SK-N-SH (cell line): ENCODE measurements around the gene MIPEP. TPM values are rescaled to one million over a fixed set of nuclear protein-coding genes. Genes with fewer than 3 reads are reported as not detected.

ENCODE experiments used
- CTCF ChIA-PET: fragments of 300-600, 350-600 bp; formaldehyde crosslinking; extraction: SDS; loops from one replicate; lab custom pipeline; 2021; lab: Yijun Ruan, JAX
- POLR2A ChIA-PET: fragments of 350-600 bp; sonication (Branson Sonifier 250); formaldehyde crosslinking; extraction: SDS; loops from one replicate; lab custom pipeline; 2020; ENCODE audit warnings: antibody characterized with exemption, inconsistent platforms; lab: Yijun Ruan, JAX
- DNase-seq: peaks from one replicate; pipeline ENCODE4 v3.0.0; 2012
- H2AFZ ChIP-seq: fragments of 200-600 bp; sonication (generic); 2 replicates; pipeline ENCODE4 v1.8.1; 2016; ENCODE audit warnings: antibody characterized with exemption, mild to moderate bottlenecking, low read depth
- H3F3A ChIP-seq: fragments of 200-600 bp; sonication (generic); replicated peaks from 2 replicates; pipeline ENCODE3; 2016; ENCODE audit warnings: antibody characterized with exemption, mild to moderate bottlenecking; ENCODE audit not compliant: insufficient read depth
- H3K27ac ChIP-seq, 2 experiments: fragments of 200-500 bp in 1 of 2; fragments of 200-600 bp in 1 of 2; sonication (Bioruptor generic) in 1 of 2; sonication (generic), shearing (Covaris generic) in 1 of 2; 2 replicates each; pipeline versions ENCODE4 v1.5.1 to v1.6.1; 2014 to 2016; ENCODE audit warnings: low read depth in 2 of 2, inconsistent platforms in 1 of 2, low read length in 1 of 2, mild to moderate bottlenecking in 1 of 2, mixed read lengths in 1 of 2
- H3K27me3 ChIP-seq: fragments of 200-600 bp; sonication (generic), shearing (Covaris generic); 2 replicates; pipeline ENCODE4 v1.6.1; 2016; ENCODE audit warnings: mixed run types; ENCODE audit not compliant: insufficient read depth
- H3K36me3 ChIP-seq, 2 experiments: fragments of 200-500 bp in 1 of 2; fragments of 200-600 bp in 1 of 2; sonication (Bioruptor generic) in 1 of 2; sonication (generic) in 1 of 2; replicated peaks in 1 of 2; 2 replicates each; pipeline versions ENCODE3 to v1.5.1; 2014 to 2016; ENCODE audit warnings: low read length in 1 of 2, mild to moderate bottlenecking in 1 of 2; ENCODE audit not compliant: insufficient read depth in 2 of 2, control insufficient read depth in 1 of 2
- H3K4me1 ChIP-seq, 2 experiments: fragments of 200-500 bp in 1 of 2; fragments of 200-600 bp in 1 of 2; sonication (Bioruptor generic) in 1 of 2; sonication (generic), shearing (Covaris generic) in 1 of 2; 2 replicates each; pipeline versions ENCODE4 v1.5.1 to v1.6.1; 2014 to 2016; ENCODE audit warnings: low read depth in 1 of 2, low read length in 1 of 2, mixed run types in 1 of 2; ENCODE audit not compliant: insufficient read depth in 2 of 2, control insufficient read depth in 1 of 2
- H3K4me2 ChIP-seq: fragments of 200-600 bp; sonication (generic), shearing (Covaris generic); 2 replicates; pipeline ENCODE4 v1.6.1; 2017; ENCODE audit warnings: mixed run types
- H3K4me3 ChIP-seq, 2 experiments: fragments of 200-500 bp in 1 of 2; fragments of 200-600 bp in 1 of 2; sonication (Bioruptor generic) in 1 of 2; sonication (generic), shearing (Covaris generic) in 1 of 2; 2 replicates each; pipeline versions ENCODE4 v1.5.1 to v1.8.1; 2014 to 2016; ENCODE audit warnings: low read depth in 2 of 2, inconsistent platforms in 1 of 2, low read length in 1 of 2, mild to moderate bottlenecking in 1 of 2, mixed read lengths in 1 of 2, moderate library complexity in 1 of 2
- H3K79me2 ChIP-seq: fragments of 200-600 bp; sonication (generic); 2 replicates; pipeline ENCODE4 v1.8.1; 2017; ENCODE audit warnings: mild to moderate bottlenecking; ENCODE audit not compliant: insufficient read depth
- H3K9ac ChIP-seq: fragments of 200-600 bp; sonication (generic); 2 replicates; pipeline ENCODE4 v1.6.1; 2017; ENCODE audit warnings: mixed run types
- H3K9me2 ChIP-seq: fragments of 200-600 bp; sonication (generic); 2 replicates; pipeline ENCODE4 v1.6.1; 2017; ENCODE audit warnings: mixed run types
- H3K9me3 ChIP-seq: fragments of 200-600 bp; sonication (generic); 2 replicates; pipeline ENCODE4 v1.6.1; 2017; ENCODE audit warnings: mixed run types, mild to moderate bottlenecking, moderate library complexity
- H4K20me1 ChIP-seq: fragments of 200-600 bp; sonication (generic); 2 replicates; pipeline ENCODE4 v1.6.1; 2017; ENCODE audit warnings: mild to moderate bottlenecking, mixed run types; ENCODE audit not compliant: insufficient read depth
- CHD2 ChIP-seq: fragments of 150-350 bp; IDR thresholded peaks from 2 replicates; pipeline ENCODE4 v1.6.1; 2018; ENCODE audit warnings: low read length; ENCODE audit not compliant: partially characterized antibody
- ELF1 ChIP-seq: IDR thresholded peaks from 2 replicates; pipeline ENCODE4 v1.4.0; 2012
- EZH2phosphoT487 ChIP-seq: fragments of 200-600 bp; sonication (generic); IDR thresholded peaks from 2 replicates; pipeline ENCODE4 v1.6.1; 2017; ENCODE audit warnings: low read depth, mixed run types, mild to moderate bottlenecking, antibody characterized with exemption, moderate library complexity, borderline replicate concordance
- FOSL2 ChIP-seq: IDR thresholded peaks from 2 replicates; pipeline ENCODE4 v1.4.0; 2012; ENCODE audit warnings: low read depth, mild to moderate bottlenecking, moderate library complexity, borderline replicate concordance
- GABPA ChIP-seq: IDR thresholded peaks from 2 replicates; pipeline ENCODE4 v1.4.0; 2012; ENCODE audit warnings: low read depth, mild to moderate bottlenecking
- NFIC ChIP-seq: IDR thresholded peaks from 2 replicates; pipeline ENCODE4 v1.4.0; 2012; ENCODE audit warnings: borderline replicate concordance
- PBX3 ChIP-seq: IDR thresholded peaks from 2 replicates; pipeline ENCODE4; 2012
- RAD21 ChIP-seq: IDR thresholded peaks from 2 replicates; pipeline ENCODE4 v1.6.1; 2012; ENCODE audit warnings: mild to moderate bottlenecking, low read length
- SMC3 ChIP-seq: IDR thresholded peaks from 2 replicates; pipeline ENCODE4 v1.6.1; 2012; ENCODE audit warnings: low read depth, low read length, improper control_type of control experiment
- TCF12 ChIP-seq: IDR thresholded peaks from 2 replicates; pipeline ENCODE4 v1.4.0; 2012
- TEAD4 ChIP-seq: IDR thresholded peaks from 2 replicates; pipeline ENCODE4 v1.4.0; 2012; ENCODE audit warnings: mild to moderate bottlenecking, borderline replicate concordance; ENCODE audit not compliant: insufficient read depth
- USF1 ChIP-seq: IDR thresholded peaks from 2 replicates; pipeline ENCODE4 v1.4.0; 2012; ENCODE audit warnings: low read depth, borderline replicate concordance
- USF2 ChIP-seq: fragments of 150-350 bp; IDR thresholded peaks from 2 replicates; pipeline ENCODE4 v1.6.1; 2017; ENCODE audit warnings: antibody characterized with exemption, low read length, low read depth, borderline replicate concordance
- WGBS: methylation state at CpG from one replicate; pipeline ENCODE4 v1.1.6; 2017; ENCODE audit warnings: low lambda C conversion rate; 5-methylcytosine and 5-hydroxymethylcytosine counted together
- polyA plus RNA-seq, 3 experiments: library from polyadenylated mRNA; depleted of rRNA; stranded (reverse); fragments of >200 nt; gene quantifications; 2 replicates each; pipeline ENCODE4 v1.2.3, GENCODE V29; 2012
- TF ChIP-seq, protein P1 (sequence below): IDR thresholded peaks from 2 replicates; pipeline ENCODE4 v1.4.0; 2012; ENCODE audit warnings: low read depth
- TF ChIP-seq, protein P2 (sequence below): fragments of 150-350 bp; IDR thresholded peaks from 2 replicates; pipeline ENCODE4 v1.6.1; 2016; ENCODE audit warnings: mild to moderate bottlenecking, low read depth, low read length

The MIPEP gene
- polyA plus RNA-seq, 1 of the 3 experiments (the other 2 are of a cell fraction), result 12.7 TPM

- WGBS, result 96% methylated on average over 1 of the region's 1 CpG
- Histone ChIP-seq H3K27me3 (no peaks in the 10 kb centered on the region), H3F3A (peaks cover 8% of the 10 kb centered on the region), H3K9me2 (no peaks in the 10 kb centered on the region), H3K36me3 (peaks cover 0 to 2% of the 10 kb centered on the region in 2 experiments), H3K4me1 (0 out of 4 replicates have a peak, but pooled peaks cover 0 to 7% of the 10 kb centered on the region in 2 experiments), H3K4me2 (no peak overlapping the region), H3K9ac (no peak overlapping the region), H2AFZ (no peak overlapping the region)
- no peak for DNase-seq
- TF ChIP-seq FOSL2 (no peak), NFIC (no peak), ELF1 (no peak), USF1 (no peak), EZH2phosphoT487 (no peak), RAD21 (no peak), PBX3 (no peak), TCF12 (no peak), CHD2 (no peak), GABPA (no peak), SMC3 (no peak), USF2 (no peak), TEAD4 (no peak)
- TF ChIP-seq, protein P1, sequence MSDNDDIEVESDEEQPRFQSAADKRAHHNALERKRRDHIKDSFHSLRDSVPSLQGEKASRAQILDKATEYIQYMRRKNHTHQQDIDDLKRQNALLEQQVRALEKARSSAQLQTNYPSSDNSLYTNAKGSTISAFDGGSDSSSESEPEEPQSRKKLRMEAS, result no peak
- TF ChIP-seq, protein P2, sequence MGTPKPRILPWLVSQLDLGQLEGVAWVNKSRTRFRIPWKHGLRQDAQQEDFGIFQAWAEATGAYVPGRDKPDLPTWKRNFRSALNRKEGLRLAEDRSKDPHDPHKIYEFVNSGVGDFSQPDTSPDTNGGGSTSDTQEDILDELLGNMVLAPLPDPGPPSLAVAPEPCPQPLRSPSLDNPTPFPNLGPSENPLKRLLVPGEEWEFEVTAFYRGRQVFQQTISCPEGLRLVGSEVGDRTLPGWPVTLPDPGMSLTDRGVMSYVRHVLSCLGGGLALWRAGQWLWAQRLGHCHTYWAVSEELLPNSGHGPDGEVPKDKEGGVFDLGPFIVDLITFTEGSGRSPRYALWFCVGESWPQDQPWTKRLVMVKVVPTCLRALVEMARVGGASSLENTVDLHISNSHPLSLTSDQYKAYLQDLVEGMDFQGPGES, result no peak
- TF ChIP-seq, all 33 proteins: peak for 0
- ChIA-PET CTCF (no interaction called here), POLR2A (no interaction called here)
- Histone ChIP-seq H3K4me3 (no peak overlapping the region), H3K27ac (no peak overlapping the region), H4K20me1 (no peaks in the 10 kb centered on the region), H3K9me3 (no peaks in the 10 kb centered on the region), H3K79me2 (no peaks in the 10 kb centered on the region)
These were observed 96.5 kb downstream of the MIPEP start for GRCh38 chr13:23792680-23793079.
